HepG2 (cell line): ENCODE measurements around the gene SERPINF2. TPM values are rescaled to one million over a fixed set of nuclear protein-coding genes. Genes with fewer than 3 reads are reported as not detected.

Experiments used
- ATAC-seq: fragments of 200-7000 bp; cut with Tn5 transposase; 3 replicates; pipeline ENCODE4 v1.9.1; 2020; ENCODE audit warnings: mild to moderate bottlenecking, moderate library complexity
- BruUV-seq: library from RNA; stranded (reverse); fragments of 400-500 nt; replicated peaks from 2 replicates; lab custom pipeline; 2021; lab: Mats Ljungman, UMichigan
- CTCF ChIA-PET: fragments of 300-600 bp; formaldehyde crosslinking; extraction: SDS; loops from one replicate; lab custom pipeline; 2021; ENCODE audit warnings: low total read pairs, inconsistent platforms, low intra/inter-chr PET ratio; lab: Yijun Ruan, JAX
- POLR2A ChIA-PET: fragments of 350-600 bp; sonication (Branson Sonifier 250); formaldehyde crosslinking; loops from one replicate; lab custom pipeline; 2020; ENCODE audit warnings: antibody characterized with exemption, inconsistent platforms; lab: Yijun Ruan, JAX
- DNase-seq: peaks from one replicate; pipeline ENCODE4 v3.0.0-alpha.2; 2015; ENCODE audit warnings: low spot score
- FAIRE-seq: peaks from 3 replicates; lab custom pipeline; 2011; peaks lifted over from hg19 to GRCh38; lab: Jason Lieb, UNC
- H2AFZ ChIP-seq: one replicate; pipeline ENCODE4 v1.6.1; 2011; ENCODE audit warnings: low read length, inconsistent platforms
- H3K27ac ChIP-seq: fragments of 300-600 bp; 3 replicates; pipeline ENCODE4 v1.8.0; 2011; ENCODE audit warnings: mixed run types, mild to moderate bottlenecking, mixed read lengths, low read length, inconsistent platforms; ENCODE audit not compliant: insufficient read depth; ENCODE audit errors: extremely low read length
- H3K27me3 ChIP-seq, 2 experiments: fragments of 200-600 bp in 1 of 2; 2 replicates in 1 of 2; 3 replicates in 1 of 2; pipeline versions ENCODE4 v1.6.0 to v1.8.0; 2011; ENCODE audit warnings: low read length in 2 of 2, mild to moderate bottlenecking in 2 of 2, moderate library complexity in 2 of 2, inconsistent platforms in 1 of 2; ENCODE audit not compliant: insufficient read depth in 2 of 2, control insufficient read depth in 1 of 2
- H3K36me3 ChIP-seq, 2 experiments: fragments of 200-600 bp in 1 of 2; replicated peaks in 1 of 2; 2 replicates in 1 of 2; 3 replicates in 1 of 2; pipeline versions ENCODE4 v1.5.1 to v1.8.0; 2011; ENCODE audit warnings: low read length in 2 of 2, inconsistent platforms in 1 of 2; ENCODE audit not compliant: insufficient read depth in 2 of 2, control insufficient read depth in 1 of 2
- H3K4me1 ChIP-seq: 2 replicates; pipeline ENCODE4 v1.5.1; 2012; ENCODE audit warnings: low read length, inconsistent platforms; ENCODE audit not compliant: insufficient read depth
- H3K4me2 ChIP-seq: 2 replicates; pipeline ENCODE4 v1.6.0; 2011; ENCODE audit warnings: low read depth, low read length, inconsistent platforms
- H3K4me3 ChIP-seq, 3 experiments: fragments of 200-600 bp in 1 of 3; sonication (generic), shearing (Covaris generic) in 1 of 3; replicated peaks in 1 of 3; 2 replicates each; pipeline ENCODE4 v1.5.1; 2011 to 2016; ENCODE audit warnings: low read length in 3 of 3, inconsistent platforms in 2 of 3, low read depth in 2 of 3, mild to moderate bottlenecking in 2 of 3, control low read depth in 1 of 3, mixed read lengths in 1 of 3; ENCODE audit not compliant: insufficient read depth in 1 of 3
- H3K79me2 ChIP-seq: one replicate; pipeline ENCODE4 v1.6.1; 2011; ENCODE audit warnings: low read length, inconsistent platforms; ENCODE audit not compliant: insufficient read depth
- H3K9ac ChIP-seq: 2 replicates; pipeline ENCODE4 v1.6.0; 2011; ENCODE audit warnings: mild to moderate bottlenecking, low read depth, low read length, inconsistent platforms; ENCODE audit not compliant: insufficient read depth
- H3K9me3 ChIP-seq: 2 replicates; pipeline ENCODE4 v1.5.1; 2012; ENCODE audit warnings: mild to moderate bottlenecking, low read length
- H4K20me1 ChIP-seq: 2 replicates; pipeline ENCODE4 v1.6.0; 2011; ENCODE audit warnings: inconsistent platforms, mild to moderate bottlenecking, low read length, moderate library complexity; ENCODE audit not compliant: insufficient read depth
- AFF4 ChIP-seq: sonication (generic); formaldehyde crosslinking; IDR thresholded peaks from 2 replicates; pipeline ENCODE4 v1.4.0; 2020; ENCODE audit warnings: missing genetic modification reagents
- AGO2 ChIP-seq: fragments of 200-400 bp; formaldehyde crosslinking; optimal IDR thresholded peaks from 2 replicates; pipeline ENCODE3; 2017; ENCODE audit warnings: mild to moderate bottlenecking, low read depth, low read length, moderate library complexity
- ATF7 ChIP-seq, 2 experiments: fragments of 450-650 bp in 1 of 2; sonication (generic) in 1 of 2; formaldehyde crosslinking in 1 of 2; IDR thresholded peaks; 2 replicates each; pipeline versions ENCODE4 v1.4.0 to v1.6.1; 2016 to 2020; ENCODE audit warnings: antibody characterized with exemption in 1 of 2, mild to moderate bottlenecking in 1 of 2, missing genetic modification reagents in 1 of 2
- HNRNPL ChIP-seq: fragments of 200-400 bp; formaldehyde crosslinking; IDR thresholded peaks from 2 replicates; pipeline ENCODE4 v1.6.1; 2017; ENCODE audit warnings: mild to moderate bottlenecking, low read depth, low read length
- POLR2AphosphoS5 ChIP-seq: IDR thresholded peaks from 2 replicates; pipeline ENCODE4 v1.6.1; 2012; ENCODE audit warnings: low read depth, low read length
- RBFOX2 ChIP-seq: fragments of 200-400 bp; formaldehyde crosslinking; IDR thresholded peaks from 2 replicates; pipeline ENCODE4 v1.6.1; 2017; ENCODE audit warnings: low read depth, mild to moderate bottlenecking, low read length
- SMAD3 ChIP-seq: sonication (generic); formaldehyde crosslinking; IDR thresholded peaks from 2 replicates; pipeline ENCODE4 v1.4.0; 2020; ENCODE audit warnings: missing genetic modification reagents
- ZBTB42 ChIP-seq: sonication (generic); formaldehyde crosslinking; IDR thresholded peaks from 2 replicates; pipeline ENCODE4 v1.5.0; 2020; ENCODE audit warnings: mild to moderate bottlenecking, missing genetic modification reagents
- ZNF263 ChIP-seq: sonication (generic); formaldehyde crosslinking; IDR thresholded peaks from 2 replicates; pipeline ENCODE4 v1.4.0; 2020; ENCODE audit warnings: missing genetic modification reagents
- ZNF597 ChIP-seq: sonication (generic); formaldehyde crosslinking; IDR thresholded peaks from 2 replicates; pipeline ENCODE4 v1.5.0; 2020; ENCODE audit warnings: missing genetic modification reagents
- ZNF652 ChIP-seq: IDR thresholded peaks from 2 replicates; pipeline ENCODE4 v1.6.1; 2016; ENCODE audit warnings: low read depth, borderline replicate concordance
- ZNF687 ChIP-seq: sonication (generic); formaldehyde crosslinking; IDR thresholded peaks from 2 replicates; pipeline ENCODE4 v1.5.1; 2020; ENCODE audit warnings: mild to moderate bottlenecking, missing genetic modification reagents, moderate library complexity
- WGBS: methylation state at CpG from one replicate; pipeline ENCODE4 v1.1.6; 2017; ENCODE audit warnings: low lambda C conversion rate; 5-methylcytosine and 5-hydroxymethylcytosine counted together
- in situ Hi-C: cut with HindIII; loops from 2 replicates; pipeline ENCODE4 v1.10.0; 2017; ENCODE audit warnings: low pct_unique_long_range_greater_than_20kb; ENCODE audit not compliant: extremely low pct_ligation_motif_present
- intact Hi-C: fragments of 100-400 bp; cut with micrococcal nuclease; formaldehyde crosslinking; loops from one replicate; pipeline ENCODE4 v1.10.0; 2022; ENCODE audit not compliant: unreplicated experiment
- polyA plus RNA-seq, 8 experiments: library from polyadenylated mRNA; depleted of rRNA in 3 of 8; stranded (reverse) in 7 of 8; unstranded in 1 of 8; fragments of >200 nt; fragmentation: Illumina TruSeq in 4 of 8; extraction: Trizol in 4 of 8; gene quantifications; 2 replicates each; pipeline versions ENCODE4 v1.2.1 to v1.2.3, GENCODE V29; 2011 to 2016; ENCODE audit warnings: low read depth in 4 of 8, missing spikeins in 1 of 8, mixed read lengths in 1 of 8; ENCODE audit not compliant: insufficient read depth in 1 of 8
- total RNA-seq, 5 experiments: library from RNA; depleted of rRNA; stranded (reverse); fragments of >200 nt; fragmentation: Illumina TruSeq; extraction: Trizol; gene quantifications; 2 replicates each; pipeline ENCODE4 v1.2.3, GENCODE V29; 2016; ENCODE audit warnings: low read depth in 1 of 5

SERPINF2 gene
- total and polyA plus RNA-seq, 2 of the 13 experiments (the other 11 are each of a cell fraction or from before 2014, with no cell fraction given) = 309 to 548 TPM

GRCh38 chr17:1727258-1727789 is 15.3 kb upstream of the SERPINF2 start (continued):
- TF ChIP-seq AFF4 (CRISPR knock-in tag) = no peak
- TF ChIP-seq HNRNPL = 0 out of 2 replicates have a peak, but pooled peaks have one; percentile 45

GRCh38 chr17:1727876-1728630 is 14.6 kb upstream of the SERPINF2 start:
- DNase-seq (no peak), ATAC-seq (no peak), FAIRE-seq (no peak)
- Histone ChIP-seq H3K4me2 (no peak overlapping the region), H3K27me3 (no peaks in the 10 kb centered on the region), H3K4me1 (peaks cover 49% of the 10 kb centered on the region), H3K27ac (no peak overlapping the region), H3K4me3 (no peak overlapping the region), H3K9me3 (no peaks in the 10 kb centered on the region), H3K36me3 (peaks cover 0 to 1% of the 10 kb centered on the region in 2 experiments; a peak in 3 of 5 replicates), H3K9ac (no peak overlapping the region), H3K79me2 (peaks cover 23% of the 10 kb centered on the region), H2AFZ (no peak overlapping the region), H4K20me1 (no peaks in the 10 kb centered on the region)
- intact Hi-C loops = no loop called here
- POLR2A ChIA-PET = interaction anchor here (1.2 to 17.5 kb wide), 7 partner anchors 9 to 42 kb away, joined by 6 to 299 read pairs (median 48); partner anchors contain the start of genes SERPINF1 and SERPINF2
- 93% methylated on average over 18 of the region's 28 CpGs for WGBS
- BruUV-seq = no TSS peak
- in situ Hi-C loops = no loop called here
- CTCF ChIA-PET = no interaction called here
- TF ChIP-seq SMAD3 (CRISPR knock-in tag) (no peak), ZNF597 (no peak), ZNF263 (CRISPR knock-in tag) (peak; percentile 74; the same call in 1 of the 2 replicates), AGO2 (peak; percentile 71), RBFOX2 (peak; percentile 56), ZNF687 (peak; percentile 16; the same call in 1 of the 2 replicates), ATF7 (IDR thresholded peaks at IDR 0.05) (no peak), ATF7 (CRISPR knock-in tag; IDR thresholded peaks at IDR 0.05) (no peak), ZBTB42 (CRISPR knock-in tag) (no peak), ZNF652 (CRISPR knock-in tag) (no peak), POLR2AphosphoS5 (no peak)
